Medulla oblongata (tissue), 1 donor: ENCODE results near the gene MAZ.
"Not testable (repeated sequence)": the region's sequence is repeated elsewhere in the genome, so short reads cannot be mapped to it uniquely, and the experiment has no call there.

Experiments used
- DNase-seq: peaks from one replicate; pipeline ENCODE4 v3.0.0-alpha.2; 2015; ENCODE audit errors: extremely low spot score

The MAZ gene

DNA sequence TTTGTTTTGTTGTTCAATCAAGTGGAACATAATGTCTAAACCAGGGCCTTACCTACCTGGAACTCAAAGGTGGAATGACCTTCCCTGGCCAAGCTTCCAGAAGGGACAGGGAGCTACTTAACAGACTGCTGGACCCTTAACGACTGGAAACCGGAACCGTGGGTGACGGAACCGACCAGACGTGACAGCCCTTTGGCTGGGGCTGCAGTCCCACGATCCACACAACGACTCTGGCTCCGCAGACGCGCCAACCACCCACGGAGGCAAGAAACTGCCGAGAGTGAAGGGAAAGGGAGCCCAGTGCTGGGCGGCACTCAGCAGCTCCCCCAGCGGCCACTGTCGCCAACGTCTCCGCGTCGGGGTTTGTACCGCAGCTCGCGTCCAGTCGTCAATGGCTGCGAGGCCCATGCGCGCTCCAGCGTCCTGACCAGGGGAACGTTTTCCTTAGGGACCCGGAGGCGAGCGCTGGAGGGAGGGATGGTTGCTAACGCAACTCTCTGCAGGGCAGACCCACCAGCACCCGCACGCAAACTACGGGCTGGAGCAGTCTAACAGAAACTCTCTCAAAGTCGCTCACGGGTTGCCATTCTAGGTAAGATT is 21.3 kb upstream of the MAZ start:
- peak; percentile 55 for DNase-seq

DNA sequence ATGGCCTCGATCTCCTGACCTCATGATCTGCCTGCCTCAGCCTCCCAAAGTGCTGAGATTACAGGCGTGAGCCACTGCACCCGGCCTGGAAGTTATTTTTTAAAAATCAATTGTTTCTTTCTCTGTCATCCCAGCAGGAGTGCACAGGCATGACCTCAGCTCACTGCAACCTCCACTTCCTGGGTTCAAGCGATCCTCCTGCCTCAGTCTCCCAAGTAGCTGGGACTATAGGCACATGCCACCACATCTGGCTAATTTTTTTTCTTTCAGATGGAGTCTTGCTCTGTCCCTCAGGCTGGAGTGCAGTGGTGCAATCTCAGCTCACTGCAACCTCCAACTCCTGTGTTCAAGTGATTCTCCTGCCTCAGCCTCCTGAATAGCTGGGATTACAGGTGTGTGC is 19.2 kb upstream of the MAZ start:
- not testable (repeated sequence) for DNase-seq

DNA sequence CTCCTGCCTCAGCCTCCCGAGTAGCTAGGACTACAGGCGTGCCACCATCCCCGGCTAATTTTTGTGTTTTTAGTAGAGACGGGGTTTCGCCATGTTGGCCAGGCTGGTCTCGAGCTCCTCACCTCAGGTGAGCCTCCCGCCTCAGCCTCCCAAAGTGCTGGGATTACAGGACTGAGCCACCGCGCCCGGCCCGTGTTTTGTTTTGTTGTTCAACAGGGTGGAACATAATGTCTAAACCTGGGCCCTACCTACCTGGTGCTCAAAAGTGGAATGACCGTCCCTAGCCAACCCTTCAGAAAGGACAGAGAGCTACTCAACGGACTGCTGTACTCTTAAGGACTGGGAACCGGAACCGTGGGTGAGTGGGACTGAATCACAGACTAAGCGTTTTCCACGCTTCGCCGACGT is 16.6 kb upstream of the MAZ start:
- no peak for DNase-seq

- peak; percentile 99 for DNase-seq
Observed at GRCh38 chr16:29790183-29790948, 16.0 kb upstream of the MAZ start, which contains the start of gene KIF22. TSS of gene KIF22 (plus strand) at chr16:29790751. CDS start at chr16:29790760, 9 bp downstream.

GRCh38 chr16:29790949-29791844 is 15.1 kb upstream of the MAZ start:
- no peak for DNase-seq

DNA sequence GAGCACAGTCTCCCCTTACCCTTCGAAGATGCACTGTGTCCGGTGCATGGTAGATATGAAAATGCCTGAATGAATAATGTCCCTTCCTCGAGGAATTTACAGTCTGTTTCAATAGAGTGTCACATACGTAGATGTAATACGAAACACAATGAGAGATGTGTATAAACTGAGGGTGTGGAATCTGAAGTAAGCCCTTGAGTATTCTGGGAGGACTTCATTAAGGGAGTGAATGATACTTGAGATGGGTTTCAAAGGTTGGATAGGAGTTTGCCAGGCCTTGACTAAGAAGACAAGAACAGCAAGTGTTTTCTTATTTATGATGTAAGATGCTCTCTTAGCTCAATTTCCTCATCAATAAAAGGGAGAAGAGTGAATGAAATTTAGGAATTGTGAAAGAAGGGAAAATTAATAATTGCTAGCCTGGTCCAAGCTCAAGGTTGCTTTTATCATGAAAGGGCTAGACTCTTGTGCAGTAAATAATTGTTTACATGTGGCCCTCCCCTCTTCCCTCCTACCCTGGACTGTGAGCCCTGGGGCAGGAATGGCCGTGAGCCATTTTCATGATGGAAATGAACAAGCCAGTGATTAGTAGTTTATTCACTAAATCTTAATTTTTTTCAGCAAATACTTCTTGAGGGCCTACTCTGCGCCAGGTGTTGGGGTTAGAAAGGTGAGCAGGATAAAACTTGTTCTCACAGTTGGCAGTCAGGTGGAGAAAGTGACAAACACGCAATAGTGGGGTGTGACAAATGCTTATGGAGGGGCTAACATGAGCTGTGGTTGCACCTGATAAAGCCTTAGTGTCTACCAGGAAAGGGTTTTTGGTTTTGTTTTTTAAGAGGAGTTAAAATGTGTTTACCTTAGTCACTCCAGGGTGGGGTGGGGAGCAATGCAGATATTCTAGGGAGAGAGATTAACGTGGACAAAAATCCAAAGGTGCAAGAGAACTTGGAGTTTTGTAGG is 14.2 kb upstream of the MAZ start:
- no peak for DNase-seq

- not testable (repeated sequence) for DNase-seq
Observed at GRCh38 chr16:29793153-29793552, 13.2 kb upstream of the MAZ start.

- DNase-seq, result no peak
Observed at GRCh38 chr16:29794231-29794710, 12.1 kb upstream of the MAZ start.

DNA sequence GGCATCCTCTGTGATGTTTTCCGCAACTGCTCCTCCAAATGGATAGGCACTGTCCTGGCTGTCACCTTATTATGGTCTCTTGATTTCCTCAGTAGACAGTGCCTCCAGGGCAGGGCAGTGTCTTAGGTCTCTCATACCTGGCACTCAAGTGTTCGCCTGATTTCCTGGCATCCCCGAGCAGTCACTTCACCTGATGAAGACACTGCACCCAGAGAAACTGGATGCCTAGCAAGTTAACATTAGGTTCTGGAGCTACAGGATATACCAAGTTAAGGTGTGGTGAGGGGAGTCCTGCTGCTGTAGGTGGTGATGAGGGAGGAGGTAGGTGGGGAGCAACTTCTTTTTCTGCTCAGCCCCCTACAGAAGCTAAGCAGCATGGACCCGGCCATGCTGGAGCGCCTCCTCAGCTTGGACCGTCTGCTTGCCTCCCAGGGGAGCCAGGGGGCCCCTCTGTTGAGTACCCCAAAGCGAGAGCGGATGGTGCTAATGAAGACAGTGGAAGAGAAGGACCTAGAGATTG is 3.9 kb upstream of the MAZ start:
- no peak for DNase-seq

- no peak for DNase-seq
Observed at GRCh38 chr16:29804020-29804419, 2.3 kb upstream of the MAZ start.

GRCh38 chr16:29804455-29805231 is 1.7 kb upstream of the MAZ start:
- peak; percentile 61 for DNase-seq

DNA sequence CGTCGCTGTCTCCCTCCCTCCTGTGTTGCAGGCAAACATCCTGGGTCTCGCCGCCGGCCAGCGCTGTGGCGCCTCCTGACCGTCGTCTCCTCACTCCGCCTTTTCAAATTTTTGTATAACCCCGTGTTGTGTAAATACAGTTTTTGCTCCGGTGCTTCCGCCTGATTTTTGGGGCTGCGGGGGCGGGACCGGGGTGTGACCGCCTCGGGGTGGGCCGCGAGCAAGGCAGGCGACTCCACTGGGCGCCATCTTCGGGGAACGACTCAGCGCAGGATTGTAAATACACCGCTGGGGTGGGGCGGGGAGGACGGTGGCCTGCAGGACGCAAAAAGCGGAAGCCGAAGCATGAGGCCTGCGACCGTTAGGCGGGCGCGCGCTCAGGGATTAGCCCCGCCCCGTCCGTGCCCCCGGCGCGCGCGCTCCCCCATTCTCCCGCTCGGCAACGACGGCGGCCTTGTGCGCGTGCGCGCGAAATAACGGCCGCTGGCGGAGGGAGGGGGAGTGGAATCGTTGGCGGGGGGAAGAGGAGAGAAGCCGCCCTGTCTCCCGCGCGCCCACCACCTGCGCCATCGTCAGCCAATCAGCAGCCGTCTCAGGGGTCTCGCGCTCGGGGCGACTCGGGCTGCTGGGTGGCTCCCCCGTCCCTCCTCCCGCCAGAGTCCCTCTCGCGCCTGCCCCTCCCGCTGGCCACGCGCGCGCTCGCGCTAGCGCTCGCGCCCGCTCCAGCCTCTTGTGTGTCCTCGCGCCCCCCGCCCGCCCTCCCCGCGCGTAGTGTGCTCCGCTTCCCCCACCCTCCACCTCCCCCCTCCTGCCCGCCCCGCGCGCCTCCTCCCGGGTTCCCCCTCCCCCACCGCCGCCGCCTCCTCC is 864 bp upstream of the MAZ start:
- peak; percentile 97 for DNase-seq

- DNase-seq, result no peak
Observed at GRCh38 chr16:29806641-29807425, 504 bp downstream of the MAZ start.

DNA sequence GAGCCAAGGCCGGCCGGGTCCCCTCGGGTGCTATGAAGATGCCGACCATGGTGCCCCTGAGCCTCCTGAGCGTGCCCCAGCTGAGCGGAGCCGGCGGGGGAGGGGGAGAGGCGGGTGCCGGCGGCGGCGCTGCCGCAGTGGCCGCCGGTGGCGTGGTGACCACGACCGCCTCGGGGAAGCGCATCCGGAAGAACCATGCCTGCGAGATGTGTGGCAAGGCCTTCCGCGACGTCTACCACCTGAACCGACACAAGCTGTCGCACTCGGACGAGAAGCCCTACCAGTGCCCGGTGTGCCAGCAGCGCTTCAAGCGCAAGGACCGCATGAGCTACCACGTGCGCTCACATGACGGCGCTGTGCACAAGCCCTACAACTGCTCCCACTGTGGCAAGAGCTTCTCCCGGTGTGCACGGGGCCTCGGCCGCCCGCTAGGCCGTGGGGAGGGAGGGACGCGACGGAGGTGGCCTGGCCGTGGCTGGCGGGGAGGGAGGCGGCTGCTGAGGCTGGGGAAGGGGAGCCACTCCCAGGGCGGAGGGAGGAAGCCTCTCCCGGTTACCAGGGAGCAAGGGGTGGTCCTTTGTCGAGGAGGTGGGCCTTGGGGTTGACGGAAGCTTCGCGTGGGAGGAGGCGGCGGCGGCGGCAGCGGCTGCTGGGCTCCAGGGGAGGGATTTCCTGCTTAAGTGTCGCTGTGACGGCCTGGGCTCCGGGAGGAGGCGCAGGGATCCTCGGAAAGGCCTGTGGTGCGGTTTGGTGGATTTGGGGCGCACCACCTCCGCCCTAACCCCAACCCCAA is 1.3 kb downstream of the MAZ start:
- DNase-seq, result peak; percentile 89

DNA sequence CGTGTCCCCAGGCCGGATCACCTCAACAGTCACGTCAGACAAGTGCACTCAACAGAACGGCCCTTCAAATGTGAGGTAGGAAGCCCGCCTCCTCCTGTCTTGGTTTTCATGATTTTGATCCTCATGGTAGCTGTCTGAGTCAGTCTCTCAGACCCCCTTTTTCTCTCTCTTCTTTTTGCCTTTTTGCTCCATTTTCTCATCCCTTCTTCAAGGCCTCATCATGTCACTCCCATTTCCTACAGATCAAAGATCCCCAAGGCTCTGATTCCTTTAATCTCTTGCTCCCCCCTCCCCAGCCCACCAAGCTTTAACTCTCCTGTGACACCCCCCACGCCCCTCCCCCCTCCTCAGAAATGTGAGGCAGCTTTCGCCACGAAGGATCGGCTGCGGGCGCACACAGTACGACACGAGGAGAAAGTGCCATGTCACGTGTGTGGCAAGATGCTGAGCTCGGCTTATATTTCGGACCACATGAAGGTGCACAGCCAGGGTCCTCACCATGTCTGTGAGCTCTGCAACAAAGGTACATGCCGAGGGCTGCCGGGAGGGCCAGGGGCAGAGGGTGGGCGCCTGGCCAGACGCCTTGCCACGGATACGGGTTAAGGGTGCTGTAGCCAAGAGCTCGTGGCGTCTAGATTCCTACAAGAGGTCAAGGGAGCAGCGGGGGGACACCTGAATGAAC is 2.0 kb downstream of the MAZ start:
- no peak for DNase-seq

GRCh38 chr16:29809031-29809747 is 2.9 kb downstream of the MAZ start:
- DNase-seq, result no peak
